Stimulated activated CD8-positive, alpha-beta memory T cell treated with anti-CD3 and anti-CD28 coated beads, Interleukin-12 subunit alpha, Interleukin-12 subunit beta, amount 100 ng/mL, for 24 hours (primary cell): Measurements from ENCODE around the gene RNASE13.
"Not testable (repeated sequence)": the region's sequence is repeated elsewhere in the genome, so short reads cannot be mapped to it uniquely, and the experiment has no call there.

Experiments
- DNase-seq: peaks from one replicate; pipeline ENCODE4 v3.0.0-alpha.2; 2020; ENCODE audit errors: extremely low read depth

Gene RNASE13

GRCh38 chr14:20988717-20989470 is 45.7 kb downstream of the RNASE13 start:
- DNase-seq = no peak

- DNase-seq = no peak
Measured at GRCh38 chr14:20986811-20987210, 47.8 kb downstream of the RNASE13 start.

- DNase-seq = not testable (repeated sequence)
Measured at GRCh38 chr14:20985650-20986049, 49.0 kb downstream of the RNASE13 start.
